SK-N-SH treated with all-trans-retinoic acid at 6 μM for 48 hours (cell line): ENCODE measurements around the gene STEAP3.

Source experiments
- ATAC-seq: fragments of 200-7000 bp; cut with Tn5 transposase; 3 replicates; pipeline ENCODE4 v1.9.1; 2020; ENCODE audit warnings: mild to moderate bottlenecking, moderate library complexity
- ARNTL ChIP-seq: fragments of 450-650 bp; formaldehyde crosslinking; IDR thresholded peaks from 2 replicates; pipeline ENCODE4 v1.5.0; 2020; ENCODE audit warnings: low read depth, mild to moderate bottlenecking, moderate library complexity, borderline replicate concordance
- BACH2 ChIP-seq: fragments of 250-450 bp; sonication (Bioruptor Pico); IDR thresholded peaks from 2 replicates; pipeline ENCODE4 v1.9.0; 2021; ENCODE audit warnings: mild to moderate bottlenecking, borderline replicate concordance
- CREB5 ChIP-seq: fragments of 250-450 bp; sonication (Bioruptor Pico); IDR thresholded peaks from 2 replicates; pipeline ENCODE4 v1.5.1; 2020; ENCODE audit warnings: low read depth, mild to moderate bottlenecking, moderate library complexity
- CSDC2 ChIP-seq: fragments of 250-450 bp; sonication (Bioruptor Pico); IDR thresholded peaks from 2 replicates; pipeline ENCODE4 v1.5.0; 2020; ENCODE audit warnings: mild to moderate bottlenecking, moderate library complexity
- CSRNP3 ChIP-seq: fragments of 250-450 bp; sonication (Bioruptor Pico); IDR thresholded peaks from 2 replicates; pipeline ENCODE4 v1.5.1; 2021; ENCODE audit warnings: mild to moderate bottlenecking, moderate library complexity
- ESRRG ChIP-seq: fragments of 250-450 bp; sonication (Bioruptor Pico); IDR thresholded peaks from 2 replicates; pipeline ENCODE4 v1.6.1; 2021; ENCODE audit warnings: mild to moderate bottlenecking
- GLIS3 ChIP-seq: fragments of 250-450 bp; sonication (Bioruptor Pico); IDR thresholded peaks from 2 replicates; pipeline ENCODE4 v1.5.0; 2020; ENCODE audit warnings: mild to moderate bottlenecking, moderate library complexity
- ISL1 ChIP-seq: fragments of 250-450 bp; sonication (Bioruptor Pico); IDR thresholded peaks from 2 replicates; pipeline ENCODE4 v2.1.2; 2022; ENCODE audit warnings: mild to moderate bottlenecking, moderate library complexity
- OSR1 ChIP-seq: fragments of 250-450 bp; sonication (Bioruptor Pico); IDR thresholded peaks from 2 replicates; pipeline ENCODE4 v1.8.0; 2022; ENCODE audit warnings: moderate library complexity, mild to moderate bottlenecking, inconsistent platforms
- POU6F1 ChIP-seq: fragments of 250-450 bp; sonication (Bioruptor Pico); IDR thresholded peaks from 2 replicates; pipeline ENCODE4 v1.8.0; 2021; ENCODE audit warnings: low read depth, mild to moderate bottlenecking, moderate library complexity, borderline replicate concordance
- PPARA ChIP-seq: fragments of 250-450 bp; sonication (Bioruptor Pico); IDR thresholded peaks from 2 replicates; pipeline ENCODE4 v1.5.0; 2020; ENCODE audit warnings: mild to moderate bottlenecking, borderline replicate concordance
- RARB ChIP-seq: fragments of 250-450 bp; sonication (Bioruptor Pico); IDR thresholded peaks from 2 replicates; pipeline ENCODE4 v1.8.0; 2021; ENCODE audit warnings: mild to moderate bottlenecking, moderate library complexity
- TCF4 ChIP-seq: fragments of 250-450 bp; sonication (Bioruptor Pico); IDR thresholded peaks from 2 replicates; pipeline ENCODE4 v1.8.0; 2021; ENCODE audit warnings: mild to moderate bottlenecking, moderate library complexity, borderline replicate concordance
- TOX ChIP-seq: fragments of 250-450 bp; sonication (Bioruptor Pico); IDR thresholded peaks from 2 replicates; pipeline ENCODE4 v1.8.0; 2021; ENCODE audit warnings: mild to moderate bottlenecking, moderate library complexity, borderline replicate concordance
- TSHZ2 ChIP-seq: fragments of 250-450 bp; sonication (Bioruptor Pico); IDR thresholded peaks from 2 replicates; pipeline ENCODE4 v1.5.0; 2020; ENCODE audit warnings: mild to moderate bottlenecking, moderate library complexity
- ZC3H10 ChIP-seq: fragments of 250-450 bp; sonication (Bioruptor Pico); IDR thresholded peaks from 2 replicates; pipeline ENCODE4 v1.5.1; 2021; ENCODE audit warnings: mild to moderate bottlenecking, moderate library complexity
- ZFP3 ChIP-seq: fragments of 250-450 bp; sonication (Bioruptor Pico); IDR thresholded peaks from 2 replicates; pipeline ENCODE4 v1.5.0; 2020; ENCODE audit warnings: mild to moderate bottlenecking, moderate library complexity
- ZFP30 ChIP-seq: fragments of 450-650 bp; formaldehyde crosslinking; IDR thresholded peaks from 2 replicates; pipeline ENCODE4 v1.5.0; 2022; ENCODE audit warnings: mild to moderate bottlenecking, moderate library complexity
- ZNF565 ChIP-seq: fragments of 450-650 bp; formaldehyde crosslinking; conservative IDR thresholded peaks from 2 replicates; pipeline ENCODE4 v1.5.0; 2020; ENCODE audit warnings: low read depth, mild to moderate bottlenecking, moderate library complexity
- ZNF70 ChIP-seq: fragments of 450-650 bp; formaldehyde crosslinking; IDR thresholded peaks from 2 replicates; pipeline ENCODE4 v1.5.0; 2020; ENCODE audit warnings: mild to moderate bottlenecking, moderate library complexity
- ZNF8 ChIP-seq: fragments of 450-650 bp; formaldehyde crosslinking; IDR thresholded peaks from 2 replicates; pipeline ENCODE4 v1.5.0; 2020; ENCODE audit warnings: mild to moderate bottlenecking, moderate library complexity
- TF ChIP-seq, protein P1 (sequence below): fragments of 250-450 bp; sonication (Bioruptor Pico); IDR thresholded peaks from 2 replicates; pipeline ENCODE4 v1.8.0; 2020; ENCODE audit warnings: mild to moderate bottlenecking, moderate library complexity, borderline replicate concordance

The STEAP3 gene

GRCh38 chr2:119245841-119246230, 22.2 kb downstream of the STEAP3 start:
- no peak for TF ChIP-seq ESRRG
- TF ChIP-seq ZC3H10 (CRISPR knock-in tag) = no peak
- no peak for TF ChIP-seq PPARA
- TF ChIP-seq OSR1 (CRISPR knock-in tag) = no peak
- no peak for TF ChIP-seq ZFP30 (CRISPR knock-in tag)
- no peak for TF ChIP-seq ISL1
- no peak for TF ChIP-seq TOX (CRISPR knock-in tag)
- no peak for TF ChIP-seq ZNF70 (CRISPR knock-in tag)
- no peak for TF ChIP-seq CSRNP3
- TF ChIP-seq GLIS3 (CRISPR knock-in tag) = no peak
- TF ChIP-seq RARB = no peak
- no peak for TF ChIP-seq BACH2 (CRISPR knock-in tag)
- ATAC-seq = no peak

DNA sequence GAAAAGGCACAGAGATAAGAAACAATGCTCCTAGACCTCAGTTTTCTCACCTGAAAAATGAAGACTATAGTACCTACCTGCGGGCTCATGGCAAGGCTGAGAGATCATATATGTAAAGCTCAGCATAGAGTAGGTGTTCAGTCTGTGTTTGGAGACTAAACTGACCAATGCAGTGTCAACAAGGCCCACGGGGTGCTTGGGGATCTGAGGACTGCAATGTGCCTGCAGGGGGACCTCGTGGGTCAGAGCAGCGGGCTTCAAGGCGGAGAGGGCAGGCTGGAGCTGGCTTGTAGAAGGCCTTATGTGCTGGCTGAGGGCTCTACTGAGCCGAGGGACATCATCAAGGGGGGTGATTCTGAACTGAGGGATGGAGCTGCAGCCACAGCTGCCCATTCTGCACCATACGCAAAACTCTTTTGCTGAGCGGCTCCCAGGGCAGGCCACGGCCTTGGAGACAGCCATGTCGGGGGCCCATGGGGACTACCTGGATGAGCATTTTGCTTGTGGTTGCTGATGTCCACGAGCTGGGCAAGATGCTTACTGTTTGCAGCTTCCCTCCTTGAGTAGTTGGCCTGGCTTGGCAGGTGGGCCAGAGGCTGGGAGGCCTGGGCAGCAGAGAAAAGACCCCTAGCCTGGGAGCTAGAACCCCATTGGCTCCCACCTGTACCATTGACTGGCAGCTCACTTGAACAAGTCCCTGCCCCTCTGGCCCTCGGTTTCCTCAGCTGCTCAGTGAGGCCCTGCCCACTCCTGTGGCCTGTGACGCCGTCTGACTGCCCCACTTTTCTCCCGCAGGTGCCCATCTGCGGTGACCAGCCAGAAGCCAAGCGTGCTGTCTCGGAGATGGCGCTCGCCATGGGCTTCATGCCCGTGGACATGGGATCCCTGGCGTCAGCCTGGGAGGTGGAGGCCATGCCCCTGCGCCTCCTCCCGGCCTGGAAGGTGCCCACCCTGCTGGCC, 23.5 kb downstream of the STEAP3 start:
- TF ChIP-seq CSDC2 (CRISPR knock-in tag) (no peak), BACH2 (CRISPR knock-in tag) (no peak), ZFP30 (CRISPR knock-in tag) (no peak), ARNTL (CRISPR knock-in tag) (no peak), POU6F1 (no peak), CSRNP3 (no peak), TOX (CRISPR knock-in tag) (no peak), TSHZ2 (CRISPR knock-in tag) (no peak)
- ATAC-seq = no peak

GRCh38 chr2:119247844-119248271, 24.2 kb downstream of the STEAP3 start:
- ATAC-seq = no peak
- TF ChIP-seq ZNF8 = no peak
- TF ChIP-seq CSRNP3 = no peak
- TF ChIP-seq PPARA = no peak
- TF ChIP-seq ZNF565 (CRISPR knock-in tag) = no peak
- TF ChIP-seq ISL1 = no peak
- TF ChIP-seq CREB5 (CRISPR knock-in tag) = no peak
- TF ChIP-seq ZFP30 (CRISPR knock-in tag) = no peak
- TF ChIP-seq ZC3H10 (CRISPR knock-in tag) = no peak
- no peak for TF ChIP-seq ZFP3 (CRISPR knock-in tag)
- no peak for TF ChIP-seq CSDC2 (CRISPR knock-in tag)
- TF ChIP-seq OSR1 (CRISPR knock-in tag) = no peak
- TF ChIP-seq, protein P1, sequence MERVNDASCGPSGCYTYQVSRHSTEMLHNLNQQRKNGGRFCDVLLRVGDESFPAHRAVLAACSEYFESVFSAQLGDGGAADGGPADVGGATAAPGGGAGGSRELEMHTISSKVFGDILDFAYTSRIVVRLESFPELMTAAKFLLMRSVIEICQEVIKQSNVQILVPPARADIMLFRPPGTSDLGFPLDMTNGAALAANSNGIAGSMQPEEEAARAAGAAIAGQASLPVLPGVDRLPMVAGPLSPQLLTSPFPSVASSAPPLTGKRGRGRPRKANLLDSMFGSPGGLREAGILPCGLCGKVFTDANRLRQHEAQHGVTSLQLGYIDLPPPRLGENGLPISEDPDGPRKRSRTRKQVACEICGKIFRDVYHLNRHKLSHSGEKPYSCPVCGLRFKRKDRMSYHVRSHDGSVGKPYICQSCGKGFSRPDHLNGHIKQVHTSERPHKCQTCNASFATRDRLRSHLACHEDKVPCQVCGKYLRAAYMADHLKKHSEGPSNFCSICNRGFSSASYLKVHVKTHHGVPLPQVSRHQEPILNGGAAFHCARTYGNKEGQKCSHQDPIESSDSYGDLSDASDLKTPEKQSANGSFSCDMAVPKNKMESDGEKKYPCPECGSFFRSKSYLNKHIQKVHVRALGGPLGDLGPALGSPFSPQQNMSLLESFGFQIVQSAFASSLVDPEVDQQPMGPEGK (CRISPR knock-in tag) = no peak
- TF ChIP-seq TCF4 (CRISPR knock-in tag) = no peak
- TF ChIP-seq ESRRG = no peak
- TF ChIP-seq ARNTL (CRISPR knock-in tag) = no peak
- TF ChIP-seq BACH2 (CRISPR knock-in tag) = no peak
- TF ChIP-seq GLIS3 (CRISPR knock-in tag) = no peak
- no peak for TF ChIP-seq RARB
